Activated CD4-positive, alpha-beta memory T cell treated with anti-CD3 and anti-CD28 coated beads for 36 hours (primary cell): ENCODE measurements around the gene SNAI3. TPM values are rescaled to one million over a fixed set of nuclear protein-coding genes. Genes with fewer than 3 reads are reported as not detected.

Experiments
- CTCF ChIA-PET: fragments of 350-600 bp; sonication (Branson Sonifier 250); formaldehyde crosslinking; loops from one replicate; lab custom pipeline; 2021; ENCODE audit warnings: antibody characterized with exemption, inconsistent platforms; lab: Charles Lee
- POLR2A ChIA-PET: fragments of 350-600 bp; sonication (Branson Sonifier 250); formaldehyde crosslinking; loops from one replicate; lab custom pipeline; 2021; ENCODE audit warnings: antibody characterized with exemption; lab: Charles Lee
- DNase-seq: peaks from one replicate; pipeline ENCODE4 v3.0.0-alpha.2; 2020
- H3K27ac Mint-ChIP-seq: one replicate; pipeline ENCODE4 v1.8.0; 2021; ENCODE audit warnings: mixed read lengths
- H3K27me3 Mint-ChIP-seq: one replicate; pipeline ENCODE4 v1.8.0; 2021; ENCODE audit warnings: mixed read lengths
- H3K36me3 Mint-ChIP-seq: one replicate; pipeline ENCODE4 v1.8.0; 2021; ENCODE audit warnings: mixed read lengths
- H3K4me1 Mint-ChIP-seq: one replicate; pipeline ENCODE4 v1.8.0; 2021; ENCODE audit warnings: low read depth, mixed read lengths
- H3K4me3 Mint-ChIP-seq: one replicate; pipeline ENCODE4 v1.8.0; 2021; ENCODE audit warnings: mild to moderate bottlenecking, mixed read lengths
- H3K9me3 Mint-ChIP-seq: one replicate; pipeline ENCODE4 v1.8.0; 2021; ENCODE audit warnings: mixed read lengths
- intact Hi-C: fragments of 100-400 bp; cut with micrococcal nuclease; formaldehyde crosslinking; loops from one replicate; pipeline ENCODE4 v1.15.1; 2023
- total RNA-seq, 2 experiments: library from RNA; stranded (reverse); gene quantifications; one replicate each; pipeline ENCODE4 v1.2.3, GENCODE V29; 2021

The SNAI3 gene
- total RNA-seq, 2 experiments from 2014 or later = 5.5 to 5.8 TPM

DNA sequence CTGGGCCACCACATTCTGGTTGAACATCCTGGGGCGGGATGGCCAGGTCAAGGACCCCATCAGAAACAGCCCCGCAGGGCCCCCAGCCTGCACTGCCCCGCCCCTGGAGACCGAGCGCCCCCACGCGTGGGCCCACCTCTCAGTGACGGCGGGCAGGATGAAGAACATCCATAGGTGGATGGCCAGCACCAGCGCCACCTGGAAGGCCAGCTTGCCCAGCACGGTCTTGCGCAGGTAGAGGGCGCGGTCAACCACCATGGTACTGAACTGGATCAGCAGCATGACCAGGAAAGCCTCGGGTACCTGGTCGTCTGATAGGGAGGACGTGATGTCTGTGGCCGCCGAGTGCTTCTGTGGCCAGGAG is 33.6 kb upstream of the SNAI3 start:
- peaks cover 32% of the 10 kb centered on the region for H3K36me3 Mint-ChIP-seq
- CTCF ChIA-PET = interaction anchor here (1.3 kb wide), 1 partner anchor 17 kb away, joined by 3 read pairs; no protein-coding TSS in a partner anchor
- no peak for DNase-seq
- H3K27ac Mint-ChIP-seq = peak overlapping the region; percentile 49
- POLR2A ChIA-PET = no interaction called here
- intact Hi-C loops = no loop called here
- H3K4me1 Mint-ChIP-seq = no peaks in the 10 kb centered on the region
- no peaks in the 10 kb centered on the region for H3K9me3 Mint-ChIP-seq
- no peak overlapping the region for H3K4me3 Mint-ChIP-seq
- no peaks in the 10 kb centered on the region for H3K27me3 Mint-ChIP-seq

DNA sequence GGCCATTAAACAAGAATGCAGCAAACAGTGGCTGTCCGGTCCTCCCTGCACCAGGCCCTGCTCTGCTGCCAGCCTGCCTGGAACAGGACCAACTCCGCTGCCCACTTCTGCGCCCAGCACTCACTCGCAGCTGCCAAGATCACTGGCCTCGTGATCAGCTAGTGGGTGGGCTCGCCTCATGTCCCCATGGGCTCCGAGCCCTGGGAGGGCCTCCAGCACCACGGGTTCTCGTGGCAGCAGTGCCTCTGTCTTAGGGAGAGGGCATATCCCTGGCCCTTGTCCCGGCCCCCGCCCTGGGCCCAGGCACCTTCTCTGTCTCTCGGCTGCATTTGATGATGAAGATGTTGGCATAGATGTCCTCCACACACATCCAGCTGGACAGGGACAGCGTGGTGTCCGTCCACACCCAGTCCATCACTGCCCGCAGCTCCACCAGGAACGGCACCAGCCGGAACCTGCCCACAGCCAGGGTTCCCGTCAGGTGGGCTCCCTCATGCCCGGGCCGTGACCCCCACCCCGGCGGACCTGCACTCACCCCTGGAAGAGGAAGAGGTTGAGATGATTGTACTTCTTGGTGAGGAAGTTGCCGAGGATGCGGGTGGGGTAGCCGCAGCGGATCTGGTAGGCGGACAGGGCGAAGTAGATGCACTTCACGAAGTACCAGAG is 33.1 kb upstream of the SNAI3 start:
- Mint-ChIP-seq H3K27me3 (no peaks in the 10 kb centered on the region), H3K36me3 (peaks cover 29% of the 10 kb centered on the region), H3K9me3 (no peaks in the 10 kb centered on the region), H3K27ac (no peak overlapping the region), H3K4me3 (no peak overlapping the region), H3K4me1 (no peaks in the 10 kb centered on the region)
- POLR2A ChIA-PET = no interaction called here
- intact Hi-C loops = no loop called here
- CTCF ChIA-PET = interaction anchor here (1.3 kb wide), 1 partner anchor 18 kb away, joined by 3 read pairs; no protein-coding TSS in a partner anchor
- no peak for DNase-seq

DNA sequence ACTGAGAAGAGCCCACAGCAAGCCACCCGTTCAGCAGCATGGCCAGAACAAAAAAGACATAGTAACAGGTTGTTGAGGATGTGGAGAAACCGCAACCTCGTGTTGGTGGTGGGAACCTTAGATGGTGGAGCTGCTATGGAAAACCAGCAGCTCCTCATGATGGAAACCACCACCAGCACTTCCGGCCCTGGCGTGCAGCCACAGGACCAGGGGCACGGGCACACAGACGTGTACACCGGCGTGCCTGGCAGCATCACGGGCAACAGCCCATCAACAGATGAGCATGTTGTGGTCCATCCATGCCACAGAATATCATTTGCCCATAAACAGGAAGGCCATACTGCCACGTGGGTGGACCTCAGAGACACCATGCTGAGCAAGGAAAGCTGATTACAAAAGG is 31.9 kb upstream of the SNAI3 start:
- ChIA-PET CTCF (interaction anchor here (3.5 kb wide), 1 partner anchor 19 kb away, joined by 16 read pairs; no protein-coding TSS in a partner anchor), POLR2A (interaction anchor here (1.0 to 1.3 kb wide), 2 partner anchors 11 to 91 kb away, joined by 3 read pairs; no protein-coding TSS in a partner anchor)
- peak overlapping the region; percentile 19 for H3K27ac Mint-ChIP-seq
- DNase-seq = no peak
- intact Hi-C loops = no loop called here
- peaks cover 29% of the 10 kb centered on the region for H3K36me3 Mint-ChIP-seq
- H3K9me3 Mint-ChIP-seq = no peaks in the 10 kb centered on the region
- no peaks in the 10 kb centered on the region for H3K4me1 Mint-ChIP-seq
- H3K4me3 Mint-ChIP-seq = no peak overlapping the region
- H3K27me3 Mint-ChIP-seq = no peaks in the 10 kb centered on the region

DNA sequence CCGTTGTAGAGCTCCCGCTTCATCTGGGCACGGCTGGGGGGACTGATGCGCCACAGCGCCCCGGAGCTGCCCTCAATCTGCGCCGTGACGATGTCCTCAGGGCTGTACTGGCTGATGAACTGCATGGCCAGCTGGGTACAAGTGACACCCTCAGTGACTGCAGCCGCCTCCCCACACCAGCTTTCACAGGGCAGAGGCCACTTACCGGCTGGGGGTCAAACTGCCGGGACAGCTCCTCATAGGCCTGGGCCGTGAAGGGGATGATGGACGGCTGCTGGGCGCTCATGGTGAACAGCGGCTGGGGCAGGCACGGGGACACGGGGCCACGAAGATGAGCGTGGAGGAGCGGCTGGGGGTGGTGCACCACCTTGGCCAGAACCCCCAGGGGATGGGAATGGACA is 30.3 kb upstream of the SNAI3 start:
- H3K4me3 Mint-ChIP-seq = no peak overlapping the region
- intact Hi-C loops = no loop called here
- no peak overlapping the region for H3K27ac Mint-ChIP-seq
- H3K9me3 Mint-ChIP-seq = no peaks in the 10 kb centered on the region
- peaks cover 26% of the 10 kb centered on the region for H3K36me3 Mint-ChIP-seq
- DNase-seq = no peak
- H3K27me3 Mint-ChIP-seq = no peaks in the 10 kb centered on the region
- CTCF ChIA-PET = interaction anchor here (0.5 to 3.5 kb wide), 2 partner anchors 20 to 77 kb away, joined by 3 to 16 read pairs; no protein-coding TSS in a partner anchor
- H3K4me1 Mint-ChIP-seq = no peaks in the 10 kb centered on the region
- POLR2A ChIA-PET = interaction anchor here (1.9 kb wide), 1 partner anchor 64 kb away, joined by 4 read pairs; no protein-coding TSS in a partner anchor

DNA sequence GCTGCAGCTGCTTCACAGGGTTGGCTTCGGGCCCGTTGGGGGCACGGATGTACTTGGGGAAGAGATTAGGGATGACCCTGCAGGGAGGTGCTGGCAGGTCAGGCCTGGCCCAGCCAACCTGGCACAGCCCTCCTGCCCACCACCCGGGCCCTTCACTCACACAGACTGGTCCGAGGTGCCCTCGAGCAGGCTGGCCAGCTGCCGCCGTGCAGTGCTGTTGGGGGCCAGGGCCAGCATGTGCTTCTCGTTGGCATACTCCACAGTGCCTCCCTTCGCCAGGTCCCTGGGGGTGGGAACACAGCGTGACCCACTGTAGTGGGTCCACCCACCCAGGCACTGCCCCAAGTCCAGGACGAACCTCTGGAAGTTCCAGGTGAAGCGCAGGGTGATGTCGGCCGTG is 29.9 kb upstream of the SNAI3 start:
- H3K9me3 Mint-ChIP-seq = no peaks in the 10 kb centered on the region
- CTCF ChIA-PET = interaction anchor here (3.5 kb wide), 1 partner anchor 21 kb away, joined by 16 read pairs; no protein-coding TSS in a partner anchor
- DNase-seq = no peak
- no peaks in the 10 kb centered on the region for H3K27me3 Mint-ChIP-seq
- H3K36me3 Mint-ChIP-seq = peaks cover 26% of the 10 kb centered on the region
- H3K4me3 Mint-ChIP-seq = no peak overlapping the region
- no peaks in the 10 kb centered on the region for H3K4me1 Mint-ChIP-seq
- POLR2A ChIA-PET = interaction anchor here (1.9 kb wide), 1 partner anchor 64 kb away, joined by 4 read pairs; no protein-coding TSS in a partner anchor
- intact Hi-C loops = no loop called here
- no peak overlapping the region for H3K27ac Mint-ChIP-seq

DNA sequence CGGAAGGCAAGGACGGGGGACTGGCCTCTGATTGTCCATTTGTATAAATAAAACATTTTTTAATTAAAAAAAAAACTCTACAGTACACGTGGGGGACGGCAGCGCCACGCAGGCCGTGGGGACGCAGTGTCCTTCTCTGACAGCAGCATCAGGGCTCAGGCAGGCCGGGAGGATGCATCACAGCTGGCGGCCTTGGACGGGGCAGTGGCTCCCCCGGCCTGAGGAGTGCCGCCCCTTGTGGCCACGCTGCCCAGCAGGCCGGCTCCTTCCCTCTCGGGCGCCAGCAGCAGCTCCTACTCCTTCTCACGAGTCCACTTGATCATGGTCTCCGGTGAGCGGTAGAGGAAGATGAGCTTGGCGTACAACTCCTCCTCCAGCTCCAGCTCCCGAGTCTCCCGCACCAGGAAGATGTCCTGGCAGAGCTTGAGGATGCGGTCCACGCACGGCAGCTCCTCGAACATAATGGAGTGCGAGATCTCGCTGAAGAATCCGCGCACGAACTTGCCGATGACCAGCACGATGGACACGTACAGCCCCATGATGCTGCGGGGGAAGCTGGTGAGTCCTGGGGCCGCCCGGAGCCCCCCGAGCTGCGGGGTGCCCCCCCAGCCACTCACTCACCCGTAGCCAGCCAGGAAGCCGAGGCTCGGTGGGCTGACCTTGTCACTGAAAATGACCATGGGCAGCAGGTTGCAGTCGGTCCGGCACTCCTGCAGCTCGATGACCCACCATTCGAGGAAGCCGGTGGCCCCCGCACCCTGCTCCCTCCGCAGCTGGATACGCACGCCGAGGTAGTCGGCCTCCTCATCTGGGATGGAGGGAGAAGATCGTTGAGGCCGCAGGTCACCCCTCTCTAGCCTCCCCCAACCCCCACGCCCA is 29.2 kb upstream of the SNAI3 start:
- peaks cover 24% of the 10 kb centered on the region for H3K36me3 Mint-ChIP-seq
- H3K9me3 Mint-ChIP-seq = no peaks in the 10 kb centered on the region
- no peak overlapping the region for H3K4me3 Mint-ChIP-seq
- no peak overlapping the region for H3K27ac Mint-ChIP-seq
- no peaks in the 10 kb centered on the region for H3K27me3 Mint-ChIP-seq
- intact Hi-C loops = no loop called here
- ChIA-PET POLR2A (interaction anchor here (1.9 kb wide), 1 partner anchor 65 kb away, joined by 4 read pairs; no protein-coding TSS in a partner anchor), CTCF (interaction anchor here (3.5 kb wide), 1 partner anchor 21 kb away, joined by 16 read pairs; no protein-coding TSS in a partner anchor)
- DNase-seq = no peak
- no peaks in the 10 kb centered on the region for H3K4me1 Mint-ChIP-seq

DNA sequence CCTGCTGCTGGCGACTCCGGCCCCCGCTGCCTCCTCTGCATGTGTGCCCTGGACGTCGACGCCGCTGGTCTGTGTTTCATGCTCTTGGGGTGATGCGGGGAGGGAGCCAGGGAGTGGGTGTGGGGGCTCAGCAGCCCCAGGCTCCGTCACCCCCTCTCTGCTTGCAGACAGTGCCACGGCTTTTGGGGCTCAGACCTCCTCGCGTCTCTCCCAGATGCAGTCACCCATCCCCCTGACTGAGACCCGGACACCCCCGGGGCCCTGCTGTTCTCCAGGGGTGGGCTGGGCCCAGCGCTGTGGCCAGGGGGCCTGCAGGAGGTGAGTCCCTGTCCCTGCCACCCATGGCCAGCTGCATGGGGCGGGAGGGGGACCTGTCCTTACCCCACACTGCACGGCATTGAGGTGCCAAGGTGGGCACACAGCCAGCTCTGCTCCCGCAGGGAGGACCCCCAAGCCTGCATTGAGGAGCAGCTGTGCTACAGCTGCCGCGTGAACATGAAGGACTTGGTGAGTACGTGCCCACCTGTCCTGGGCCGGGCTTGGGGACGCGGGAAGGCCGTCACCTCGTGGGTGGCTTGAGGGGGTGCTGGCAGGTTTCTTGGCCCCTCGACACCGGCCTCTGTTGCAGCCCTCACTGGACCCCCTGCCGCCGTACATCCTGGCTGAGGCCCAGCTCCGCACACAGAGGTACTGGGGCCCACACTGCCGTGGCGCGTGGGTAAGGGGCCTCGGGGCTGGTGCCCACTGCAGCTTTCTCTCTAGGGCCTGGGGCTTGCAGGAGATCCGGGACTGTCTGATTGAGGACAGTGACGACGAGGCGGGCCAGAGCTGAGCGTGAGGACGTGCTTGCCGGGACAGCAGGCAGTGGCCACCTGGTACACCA is 28.4 kb upstream of the SNAI3 start:
- DNase-seq = no peak
- intact Hi-C loops = no loop called here
- Mint-ChIP-seq H3K9me3 (no peaks in the 10 kb centered on the region), H3K27ac (no peak overlapping the region), H3K4me1 (peaks cover under 1% of the 10 kb centered on the region), H3K36me3 (peaks cover 18% of the 10 kb centered on the region), H3K27me3 (no peaks in the 10 kb centered on the region), H3K4me3 (no peak overlapping the region)
- ChIA-PET POLR2A (interaction anchor here (0.9 to 1.9 kb wide), 2 partner anchors 41 to 66 kb away, joined by 3 to 4 read pairs; no protein-coding TSS in a partner anchor), CTCF (interaction anchor here (3.5 kb wide), 1 partner anchor 22 kb away, joined by 16 read pairs; no protein-coding TSS in a partner anchor)

DNA sequence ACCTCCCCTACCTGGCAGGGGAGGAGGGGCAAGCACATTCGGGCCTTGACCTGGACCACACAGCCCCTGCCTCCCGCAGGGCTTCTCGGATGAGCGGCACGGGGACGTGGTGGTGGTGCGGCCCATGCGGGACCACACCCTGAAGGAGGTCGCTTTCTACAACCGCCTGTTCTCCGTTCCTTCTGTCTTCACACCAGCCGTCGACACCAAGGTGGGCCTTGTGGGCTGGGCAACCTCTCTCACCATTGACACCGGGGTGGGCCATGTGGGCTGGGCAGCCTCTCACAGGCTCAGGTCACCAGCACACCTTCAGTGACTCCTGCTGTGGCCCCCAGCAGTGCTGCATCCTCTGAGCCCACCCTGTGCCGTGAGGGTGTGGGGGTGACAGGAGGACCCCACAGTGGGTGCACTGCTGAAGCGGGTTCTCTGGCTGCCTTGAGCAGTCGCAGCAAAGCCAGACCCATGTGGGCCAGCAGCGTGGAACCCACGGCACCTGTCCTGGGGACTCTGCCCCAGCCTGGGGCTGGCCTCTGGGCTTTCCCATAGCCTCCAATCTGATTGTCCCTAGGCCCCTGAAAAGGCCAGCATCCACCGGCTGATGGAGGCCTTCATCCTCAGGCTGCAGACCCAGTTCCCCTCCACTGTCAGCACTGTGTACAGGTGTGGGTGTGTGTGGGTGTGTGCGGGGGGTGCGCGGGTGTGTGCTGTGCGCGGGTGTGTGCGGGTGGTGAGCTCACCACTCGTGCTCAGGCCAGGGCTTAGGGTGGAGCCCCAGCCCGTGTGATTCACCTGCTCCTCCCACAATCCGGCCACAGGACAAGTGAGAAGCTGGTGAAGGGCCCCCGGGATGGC is 27.5 kb upstream of the SNAI3 start:
- peaks cover 3% of the 10 kb centered on the region for H3K4me1 Mint-ChIP-seq
- peaks cover 13% of the 10 kb centered on the region for H3K36me3 Mint-ChIP-seq
- no peak overlapping the region for H3K27ac Mint-ChIP-seq
- H3K27me3 Mint-ChIP-seq = no peaks in the 10 kb centered on the region
- H3K9me3 Mint-ChIP-seq = no peaks in the 10 kb centered on the region
- ChIA-PET CTCF (no interaction called here), POLR2A (interaction anchor here (0.9 kb wide), 1 partner anchor 42 kb away, joined by 3 read pairs; no protein-coding TSS in a partner anchor)
- intact Hi-C loops = no loop called here
- H3K4me3 Mint-ChIP-seq = no peak overlapping the region
- no peak for DNase-seq

DNA sequence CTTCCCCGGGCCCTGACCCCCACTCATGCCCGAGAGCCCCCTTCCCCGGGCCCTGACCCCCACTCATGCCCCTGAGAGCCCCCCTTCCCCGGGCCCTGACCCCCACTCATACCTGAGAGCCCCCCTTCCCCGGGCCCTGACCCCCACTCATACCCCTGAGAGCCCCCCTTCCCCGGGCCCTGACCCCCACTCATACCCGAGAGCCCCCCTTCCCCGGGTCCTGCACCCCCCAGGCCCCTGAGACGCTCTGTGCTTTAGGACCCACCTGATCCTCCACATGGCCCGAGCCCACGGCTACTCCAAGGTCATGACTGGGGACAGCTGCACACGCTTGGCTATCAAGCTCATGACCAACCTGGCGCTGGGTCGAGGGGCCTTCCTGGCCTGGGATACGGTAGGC is 26.7 kb upstream of the SNAI3 start:
- ChIA-PET POLR2A (no interaction called here), CTCF (no interaction called here)
- no peak for DNase-seq
- no peaks in the 10 kb centered on the region for H3K9me3 Mint-ChIP-seq
- no peak overlapping the region for H3K4me3 Mint-ChIP-seq
- peaks cover 3% of the 10 kb centered on the region for H3K4me1 Mint-ChIP-seq
- peaks cover 10% of the 10 kb centered on the region for H3K36me3 Mint-ChIP-seq
- no peak overlapping the region for H3K27ac Mint-ChIP-seq
- intact Hi-C loops = no loop called here
- no peaks in the 10 kb centered on the region for H3K27me3 Mint-ChIP-seq

DNA sequence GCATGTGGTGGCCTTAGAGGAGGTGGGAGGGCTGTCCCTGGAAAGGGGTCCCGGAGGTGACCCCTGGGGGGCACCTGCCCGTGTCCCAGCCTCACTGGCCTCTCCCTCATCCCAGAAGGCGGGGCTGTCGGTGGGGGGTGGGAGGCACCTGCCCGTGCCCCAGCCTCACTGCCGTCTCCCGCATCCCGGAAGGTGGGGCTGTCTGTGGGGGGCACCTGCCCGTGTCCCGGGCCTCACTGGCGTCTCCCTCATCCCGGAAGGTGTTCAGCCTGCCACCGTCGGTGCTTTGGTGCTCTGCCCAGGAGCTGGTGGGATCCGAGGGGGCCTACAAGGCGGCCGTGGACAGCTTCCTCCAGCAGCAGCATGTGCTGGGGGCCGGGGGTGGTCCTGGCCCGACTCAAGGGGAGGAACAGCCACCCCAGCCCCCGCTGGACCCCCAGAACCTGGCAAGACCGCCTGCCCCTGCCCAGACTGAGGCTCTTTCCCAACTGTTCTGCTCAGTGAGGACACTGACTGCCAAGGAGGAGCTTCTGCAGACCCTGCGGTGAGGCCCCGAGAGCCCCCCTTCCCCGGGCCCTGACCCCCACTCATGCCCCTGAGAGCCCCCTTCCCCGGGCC is 26.2 kb upstream of the SNAI3 start:
- H3K27ac Mint-ChIP-seq = no peak overlapping the region
- POLR2A ChIA-PET = no interaction called here
- CTCF ChIA-PET = no interaction called here

More for the DNA sequence above, 26.2 kb upstream of the SNAI3 start:
- no peak for DNase-seq
- intact Hi-C loops = no loop called here
- Mint-ChIP-seq H3K36me3 (peaks cover 8% of the 10 kb centered on the region), H3K27me3 (no peaks in the 10 kb centered on the region), H3K4me1 (peaks cover 5% of the 10 kb centered on the region), H3K9me3 (no peaks in the 10 kb centered on the region), H3K4me3 (no peak overlapping the region)
